Testis (tissue), 3 donors: ENCODE results near the gene EML2. TPM values are rescaled to one million over a fixed set of nuclear protein-coding genes. Genes with fewer than 3 reads are reported as not detected.

ENCODE experiments used
- DNase-seq: peaks from one replicate; pipeline ENCODE4 v3.0.0-alpha.2; 2019
- H3K27ac ChIP-seq, 2 donors: fragments of 200-600 bp; sonication (generic); one replicate each; pipeline ENCODE4 v1.5.1; 2019
- H3K27me3 ChIP-seq: fragments of 200-600 bp; sonication (generic); one replicate; pipeline ENCODE4 v1.5.1; 2019
- H3K36me3 ChIP-seq: fragments of 200-600 bp; sonication (generic); one replicate; pipeline ENCODE4 v1.5.1; 2017; ENCODE audit warnings: low read depth; ENCODE audit errors: missing control alignments
- H3K4me1 ChIP-seq: fragments of 200-600 bp; sonication (generic); one replicate; pipeline ENCODE4 v1.5.1; 2019
- H3K4me3 ChIP-seq, 2 donors: fragments of 200-600 bp; sonication (generic); one replicate each; pipeline ENCODE4 v1.5.1; 2017 to 2019
- H3K9me3 ChIP-seq: fragments of 200-600 bp; sonication (generic); one replicate; pipeline ENCODE4 v1.5.1; 2017
- CTCF ChIP-seq, 3 experiments: fragments of 450-650 bp in 2 of 3; fragments of 200-600 bp in 1 of 3; sonication (generic) in 1 of 3; IDR thresholded peaks; one replicate each; pipeline ENCODE4 v1.5.1; 2016 to 2019; ENCODE audit warnings: antibody characterized with exemption in 3 of 3, mild to moderate bottlenecking in 2 of 3, moderate library complexity in 1 of 3
- POLR2A ChIP-seq: fragments of 450-650 bp; IDR thresholded peaks from one replicate; pipeline ENCODE4 v1.6.1; 2017; ENCODE audit warnings: antibody characterized with exemption, mild to moderate bottlenecking, moderate library complexity
- WGBS, 2 donors: methylation state at CpG; one replicate each; pipeline ENCODE4 v1.1.5; 2018; 5-methylcytosine and 5-hydroxymethylcytosine counted together
- intact Hi-C: fragments of 100-400 bp; cut with DNase I; formaldehyde crosslinking; loops from one replicate; pipeline ENCODE4 v1.15.1; 2023; ENCODE audit warnings: low total_unique reads
- polyA plus RNA-seq: library from polyadenylated mRNA; stranded (reverse); fragments of 350-450 nt; fragmentation: Illumina TruSeq; extraction: RNeasy Lipid Tissue Mini Kit (QIAGEN cat#74804); gene quantifications from one replicate; pipeline ENCODE4 v1.2.3, GENCODE V29; 2014; ENCODE audit warnings: low read depth, low replicate concordance; ENCODE audit not compliant: insufficient read depth
- total RNA-seq, 2 donors: library from RNA; depleted of rRNA; stranded (reverse); fragments of >200 nt; gene quantifications; one replicate each; pipeline ENCODE4 v1.2.3, GENCODE V29; 2016

Gene EML2
- total and polyA plus RNA-seq, 3 donors from 2014 or later = 28.5 to 48.4 (median 36.3) TPM

GRCh38 chr19:45674946-45675345 lies 35.7 kb upstream of the EML2 start:
- no peak for DNase-seq
- Histone ChIP-seq H3K27ac (no peak overlapping the region), H3K9me3 (no peaks in the 10 kb centered on the region), H3K27me3 (peaks cover 5% of the 10 kb centered on the region), H3K4me1 (peaks cover 7% of the 10 kb centered on the region), H3K36me3 (no peaks in the 10 kb centered on the region), H3K4me3 (no peak overlapping the region)
- TF ChIP-seq POLR2A = no peak
- no peak for TF ChIP-seq CTCF (IDR thresholded peaks at IDR 0.05)
- 63 to 65% methylated on average over 7 of the region's 7 CpGs for WGBS, 2 donors
- intact Hi-C loops = no loop called here

GRCh38 chr19:45670670-45671453 lies 31.7 kb upstream of the EML2 start:
- peak; percentile 85 for DNase-seq
- Histone ChIP-seq H3K27ac (no peak overlapping the region), H3K9me3 (no peaks in the 10 kb centered on the region), H3K27me3 (peaks cover 5% of the 10 kb centered on the region), H3K4me3 (peak overlapping the region; percentile 7 to 34), H3K4me1 (peaks cover 4% of the 10 kb centered on the region), H3K36me3 (no peaks in the 10 kb centered on the region)
- intact Hi-C loops = no loop called here
- WGBS, 2 donors = 7 to 8% methylated on average over 31 to 36 of the region's 42 CpGs
- TF ChIP-seq CTCF (IDR thresholded peaks at IDR 0.05) = no peak
- no peak for TF ChIP-seq POLR2A

- H3K27ac ChIP-seq = no peak overlapping the region
- H3K4me1 ChIP-seq = peaks cover 4% of the 10 kb centered on the region
- DNase-seq = no peak
- intact Hi-C loops = no loop called here
- peaks cover 5% of the 10 kb centered on the region for H3K27me3 ChIP-seq
- no peaks in the 10 kb centered on the region for H3K9me3 ChIP-seq
- TF ChIP-seq CTCF (IDR thresholded peaks at IDR 0.05) (no peak), POLR2A (no peak)
- WGBS, 2 donors = 1% methylated on average over 19 of the region's 19 CpGs
- no peaks in the 10 kb centered on the region for H3K36me3 ChIP-seq
- H3K4me3 ChIP-seq = peak overlapping the region; percentile 3 to 15
Measured at GRCh38 chr19:45668342-45668871, 29.2 kb upstream of the EML2 start.

GRCh38 chr19:45667620-45668341 lies 28.6 kb upstream of the EML2 start, which contains the start of gene GIPR:
Gene GIPR (plus strand): TSS chr19:45668221. CDS start chr19:45669521, 1,300 bp downstream.
- H3K4me1 ChIP-seq = peaks cover 4% of the 10 kb centered on the region
- H3K27ac ChIP-seq = no peak within 1 kb of the TSS
- intact Hi-C loops = no loop called here
- H3K9me3 ChIP-seq = no peaks in the 10 kb centered on the region
- DNase-seq = no peak
- peaks cover 5% of the 10 kb centered on the region for H3K27me3 ChIP-seq
- TF ChIP-seq POLR2A (no peak), CTCF (IDR thresholded peaks at IDR 0.05) (no peak)
- H3K4me3 ChIP-seq = peak within 1 kb of the TSS; percentile 3 to 15
- 26 to 40% methylated on average over 5 to 14 of the region's 15 CpGs for WGBS, 2 donors
- H3K36me3 ChIP-seq = no peaks in the 10 kb centered on the region
